Hepatocyte (in vitro differentiated cells): ENCODE data around the gene TFEB. TPM values are rescaled to one million over a fixed set of nuclear protein-coding genes. Genes with fewer than 3 reads are reported as not detected.

Source experiments
- DNase-seq: peaks from one replicate; pipeline ENCODE4 v3.0.0-alpha.2; 2016; ENCODE audit warnings: low spot score
- H2AFZ ChIP-seq: fragments of 200-600 bp; sonication (generic); 2 replicates; pipeline ENCODE4 v1.6.0; 2016; ENCODE audit warnings: antibody characterized with exemption, mild to moderate bottlenecking
- H3K27ac ChIP-seq: fragments of 200-600 bp; sonication (generic); 2 replicates; pipeline ENCODE4 v1.5.1; 2016; ENCODE audit warnings: mild to moderate bottlenecking
- H3K27me3 ChIP-seq: fragments of 200-600 bp; sonication (generic); 2 replicates; pipeline ENCODE4 v1.6.1; 2016
- H3K36me3 ChIP-seq: fragments of 200-600 bp; sonication (generic); replicated peaks from 2 replicates; pipeline ENCODE4 v1.5.1; 2016; ENCODE audit warnings: low read depth; ENCODE audit not compliant: insufficient read depth
- H3K4me1 ChIP-seq: fragments of 200-600 bp; sonication (generic); 2 replicates; pipeline ENCODE4 v1.5.1; 2016; ENCODE audit warnings: mild to moderate bottlenecking, moderate library complexity; ENCODE audit not compliant: insufficient read depth
- H3K4me2 ChIP-seq: fragments of 200-600 bp; sonication (generic); 2 replicates; pipeline ENCODE4 v1.6.0; 2016
- H3K4me3 ChIP-seq: fragments of 200-600 bp; sonication (generic); 2 replicates; pipeline ENCODE4 v1.5.1; 2016; ENCODE audit warnings: mild to moderate bottlenecking
- H3K79me2 ChIP-seq: fragments of 200-600 bp; sonication (generic); 2 replicates; pipeline ENCODE4 v1.6.0; 2017; ENCODE audit warnings: mild to moderate bottlenecking
- H3K9me2 ChIP-seq: fragments of 200-600 bp; sonication (generic); replicated peaks from 2 replicates; pipeline ENCODE4 v1.6.0; 2017; ENCODE audit warnings: mild to moderate bottlenecking; ENCODE audit not compliant: insufficient read depth
- H3K9me3 ChIP-seq: fragments of 200-600 bp; sonication (generic); 2 replicates; pipeline ENCODE4 v1.5.1; 2016; ENCODE audit warnings: low read depth, mild to moderate bottlenecking
- H4K20me1 ChIP-seq: fragments of 200-600 bp; sonication (generic); 2 replicates; pipeline ENCODE4 v1.6.0; 2016; ENCODE audit warnings: mild to moderate bottlenecking; ENCODE audit not compliant: insufficient read depth, poor library complexity, severe bottlenecking
- CTCF ChIP-seq: fragments of 200-600 bp; sonication (generic); IDR thresholded peaks from 2 replicates; pipeline ENCODE4 v1.5.1; 2016; ENCODE audit warnings: antibody characterized with exemption, mild to moderate bottlenecking; ENCODE audit not compliant: poor library complexity
- EZH2 ChIP-seq: fragments of 200-600 bp; sonication (generic); IDR thresholded peaks from 2 replicates; pipeline ENCODE4 v1.6.1; 2016; ENCODE audit warnings: antibody characterized with exemption, mild to moderate bottlenecking, borderline replicate concordance
- EZH2phosphoT487 ChIP-seq: fragments of 200-600 bp; sonication (generic); IDR thresholded peaks from one replicate; pipeline ENCODE4 v1.6.1; 2018; ENCODE audit warnings: antibody characterized with exemption, mild to moderate bottlenecking, low read depth, moderate library complexity; ENCODE audit not compliant: unreplicated experiment, severe bottlenecking
- WGBS: methylation state at CpG from one replicate; pipeline ENCODE4 v1.1.6; 2016; ENCODE audit warnings: low lambda C conversion rate; ENCODE audit errors: missing lambda C conversion rate; 5-methylcytosine and 5-hydroxymethylcytosine counted together
- polyA plus RNA-seq: library from polyadenylated mRNA; unstranded; fragments of >200 nt; fragmentation: Nextera tagmentation; extraction: Ambion mirVana; gene quantifications from 2 replicates; pipeline ENCODE4 v1.2.1, GENCODE V29; 2016
- total RNA-seq: library from RNA; depleted of rRNA; stranded (reverse); fragments of >200 nt; gene quantifications from 2 replicates; pipeline ENCODE4 v1.2.3, GENCODE V29; 2014

TFEB gene
- total and polyA plus RNA-seq, 2 experiments from 2014 or later, result 14.2 to 32.7 TPM

- no peaks in the 10 kb centered on the region for H4K20me1 ChIP-seq
Observed at GRCh38 chr6:41779336-41779735, 43.9 kb upstream of the TFEB start.

GRCh38 chr6:41778895-41779294 lies 43.5 kb upstream of the TFEB start:
- no peak overlapping the region for H3K4me3 ChIP-seq
- H3K4me2 ChIP-seq, result peak overlapping the region; percentile 96
- H3K79me2 ChIP-seq, result peaks cover 11% of the 10 kb centered on the region
- no peaks in the 10 kb centered on the region for H4K20me1 ChIP-seq
- H3K27ac ChIP-seq, result no peak overlapping the region
- no peaks in the 10 kb centered on the region for H3K9me2 ChIP-seq
- DNase-seq, result no peak
- H2AFZ ChIP-seq, result peak overlapping the region; percentile 68
- 41% methylated on average over 6 of the region's 6 CpGs for WGBS
- no peaks in the 10 kb centered on the region for H3K36me3 ChIP-seq
- H3K9me3 ChIP-seq, result no peaks in the 10 kb centered on the region
- TF ChIP-seq CTCF (no peak), EZH2phosphoT487 (no peak), EZH2 (no peak)
- H3K4me1 ChIP-seq, result peaks cover 18% of the 10 kb centered on the region
- H3K27me3 ChIP-seq, result no peaks in the 10 kb centered on the region

More at GRCh38 chr6:41779336-41779735, 43.9 kb upstream of the TFEB start:
- Histone ChIP-seq H3K27me3 (no peaks in the 10 kb centered on the region), H3K27ac (no peak overlapping the region), H3K9me3 (no peaks in the 10 kb centered on the region), H3K4me1 (peaks cover 18% of the 10 kb centered on the region), H3K4me3 (peak overlapping the region; percentile 71), H2AFZ (peak overlapping the region; percentile 68), H3K4me2 (peak overlapping the region; percentile 96), H3K36me3 (no peaks in the 10 kb centered on the region), H3K9me2 (no peaks in the 10 kb centered on the region), H3K79me2 (peaks cover 11% of the 10 kb centered on the region)
- TF ChIP-seq EZH2phosphoT487 (no peak), CTCF (no peak), EZH2 (no peak)
- WGBS, result 5% methylated on average over 7 of the region's 16 CpGs
- no peak for DNase-seq

- Histone ChIP-seq H3K27ac (no peak overlapping the region), H3K79me2 (peaks cover 11% of the 10 kb centered on the region), H3K27me3 (no peaks in the 10 kb centered on the region), H3K9me3 (no peaks in the 10 kb centered on the region), H3K36me3 (no peaks in the 10 kb centered on the region), H3K4me3 (no peak overlapping the region), H3K9me2 (no peaks in the 10 kb centered on the region), H4K20me1 (no peaks in the 10 kb centered on the region), H3K4me1 (peaks cover 18% of the 10 kb centered on the region), H3K4me2 (no peak overlapping the region), H2AFZ (no peak overlapping the region)
- 95% methylated on average over 5 of the region's 5 CpGs for WGBS
- no peak for TF ChIP-seq EZH2phosphoT487
- DNase-seq, result no peak
Observed at GRCh38 chr6:41777551-41778285, 42.3 kb upstream of the TFEB start.

GRCh38 chr6:41775293-41775882 lies 40.0 kb upstream of the TFEB start:
- Histone ChIP-seq H4K20me1 (no peaks in the 10 kb centered on the region), H3K4me1 (peaks cover 8% of the 10 kb centered on the region), H3K36me3 (no peaks in the 10 kb centered on the region), H2AFZ (no peak overlapping the region), H3K79me2 (peaks cover 11% of the 10 kb centered on the region), H3K27me3 (no peaks in the 10 kb centered on the region), H3K27ac (no peak overlapping the region), H3K9me2 (no peaks in the 10 kb centered on the region), H3K9me3 (no peaks in the 10 kb centered on the region), H3K4me3 (no peak overlapping the region), H3K4me2 (no peak overlapping the region)
- DNase-seq, result no peak
- 96% methylated on average over 12 of the region's 13 CpGs for WGBS
- no peak for TF ChIP-seq EZH2phosphoT487
- TF ChIP-seq EZH2, result no peak
- no peak for TF ChIP-seq CTCF
